ENCODE data around the gene MAN2A1.

- TF ChIP-seq CTCF (IDR thresholded peaks at IDR 0.05), result no peak
- no peak for TF ChIP-seq POLR2A (IDR thresholded peaks at IDR 0.05)
- no peak for TF ChIP-seq POLR2AphosphoS5 (IDR thresholded peaks at IDR 0.05)
These were observed 44.9 kb upstream of the MAN2A1 start for GRCh38 chr5:109644829-109645228.
